DOHH2 (cell line): Measurements from ENCODE around the gene VTI1A.

Experiments used
- CTCF ChIP-seq: fragments of 200-600 bp; sonication (generic); IDR thresholded peaks from one replicate; pipeline ENCODE4 v1.5.1; 2014; ENCODE audit warnings: antibody characterized with exemption, mild to moderate bottlenecking, low read depth, low read length; ENCODE audit not compliant: poor library complexity, severe bottlenecking
- EZH2phosphoT487 ChIP-seq: fragments of 200-600 bp; sonication (generic); IDR thresholded peaks from 2 replicates; pipeline ENCODE4 v1.6.1; 2017; ENCODE audit warnings: borderline replicate concordance, mild to moderate bottlenecking, antibody characterized with exemption, low read length, moderate library complexity, mixed read lengths

GRCh38 chr10:112809736-112810135 lies 362.7 kb downstream of the VTI1A start:
- TF ChIP-seq CTCF, result no peak
- TF ChIP-seq EZH2phosphoT487, result no peak
